Measurements from ENCODE around the gene BLCAP. TPM values are rescaled to one million over a fixed set of nuclear protein-coding genes. Genes with fewer than 3 reads are reported as not detected.

Gene BLCAP
- total and polyA plus RNA-seq, 2 of the 4 experiments (the other 2 are of a cell fraction), result 17.7 to 67.3 TPM

DNA sequence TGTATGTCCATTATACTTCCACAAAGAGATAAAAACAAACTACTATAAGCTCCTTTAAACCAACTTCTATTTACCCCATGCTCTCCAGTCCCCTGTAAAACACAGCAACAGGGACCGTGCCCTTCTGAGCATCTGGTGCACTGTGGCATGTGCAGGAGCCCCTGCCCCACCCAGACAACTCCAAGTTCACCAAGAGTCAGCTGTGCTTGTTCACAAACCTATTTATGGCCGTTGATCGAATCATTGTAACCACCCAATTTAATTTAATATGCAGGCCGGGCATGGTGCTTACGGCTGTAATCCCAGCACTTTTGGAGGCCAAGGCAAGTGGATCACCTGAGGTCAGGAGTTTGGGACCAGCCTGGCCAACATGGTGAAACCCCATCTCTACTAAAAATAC, 13.7 kb upstream of the BLCAP start:
- intact Hi-C loops (cut with micrococcal nuclease), result no loop called here
- ATAC-seq (ENCODE audit: low read depth) (no peak), DNase-seq (no peak)
- Histone ChIP-seq H2BK120ac (ENCODE audit: low read depth, low read length) (no peak overlapping the region), H4K91ac (ENCODE audit: insufficient read depth, low read depth, low read length) (no peak overlapping the region), H4K5ac (ENCODE audit: low read depth, low read length) (no peak overlapping the region), H3K14ac (replicated peaks; ENCODE audit: low read depth, low read length) (no peak overlapping the region), H3K79me1 (ENCODE audit: low read depth in 1 of 2, low read length in 2 of 2) (no peaks in the 10 kb centered on the region), H3K4me1 (ENCODE audit: control insufficient read depth, insufficient read depth, low read length) (no peaks in the 10 kb centered on the region), H4K8ac (ENCODE audit: low read depth in 2 of 2, low read length in 2 of 2) (no peak overlapping the region), H2AFZ (replicated peaks; ENCODE audit: low read length, poor library complexity) (no peak overlapping the region), H2AK5ac (ENCODE audit: low read depth, low read length) (no peak overlapping the region), H3K4ac (ENCODE audit: low read depth, low read length) (no peak overlapping the region), H3K4me3 (ENCODE audit: insufficient read depth, low read depth, low read length) (no peak overlapping the region), H2AK9ac (replicated peaks; ENCODE audit: low read depth, low read length, poor library complexity) (no peak overlapping the region), H2BK15ac (ENCODE audit: low read depth, low read length) (no peak overlapping the region), H3K56ac (ENCODE audit: extremely low read depth, insufficient read depth, low read length) (no peak overlapping the region), H2BK5ac (ENCODE audit: low read depth, low read length, poor library complexity, severe bottlenecking) (no peak overlapping the region), H3K36me3 (ENCODE audit: control insufficient read depth, insufficient read depth, low read length) (no peaks in the 10 kb centered on the region), H2BK20ac (ENCODE audit: low read depth, low read length) (no peak overlapping the region), H3K23ac (ENCODE audit: low read depth, low read length) (no peak overlapping the region), H3K4me2 (ENCODE audit: low read depth, low read length) (no peak overlapping the region), H4K20me1 (ENCODE audit: insufficient read depth, low read length) (no peaks in the 10 kb centered on the region), H3K9me3 (ENCODE audit: control insufficient read depth, insufficient read depth, low read length) (no peaks in the 10 kb centered on the region), H3K9me1 (ENCODE audit: insufficient read depth, low read length) (no peaks in the 10 kb centered on the region), H3K27me3 (ENCODE audit: control insufficient read depth, insufficient read depth, low read length) (peaks cover 11% of the 10 kb centered on the region), H3K18ac (ENCODE audit: low read depth, low read length) (no peak overlapping the region), H3K9ac (ENCODE audit: low read depth, low read length) (no peak overlapping the region), H3K27ac (ENCODE audit: insufficient read depth, low read length) (no peak overlapping the region)
- BruUV-seq (replicated peaks), result no TSS peak
- WGBS, 2 experiments (ENCODE audit: extremely low coverage in 2 of 2, insufficient read length in 1 of 2), result 78% methylated on average over 5 of the region's 5 CpGs; no CpG with 5 or more reads in 1 of the 2 experiments
- POLR2A ChIA-PET (ENCODE audit: unreplicated experiment), result interaction anchor here (0.6 to 0.7 kb wide), 2 partner anchors 17 to 162 kb away, joined by 4 to 6 read pairs; no protein-coding TSS in a partner anchor
- TF ChIP-seq, protein P1, sequence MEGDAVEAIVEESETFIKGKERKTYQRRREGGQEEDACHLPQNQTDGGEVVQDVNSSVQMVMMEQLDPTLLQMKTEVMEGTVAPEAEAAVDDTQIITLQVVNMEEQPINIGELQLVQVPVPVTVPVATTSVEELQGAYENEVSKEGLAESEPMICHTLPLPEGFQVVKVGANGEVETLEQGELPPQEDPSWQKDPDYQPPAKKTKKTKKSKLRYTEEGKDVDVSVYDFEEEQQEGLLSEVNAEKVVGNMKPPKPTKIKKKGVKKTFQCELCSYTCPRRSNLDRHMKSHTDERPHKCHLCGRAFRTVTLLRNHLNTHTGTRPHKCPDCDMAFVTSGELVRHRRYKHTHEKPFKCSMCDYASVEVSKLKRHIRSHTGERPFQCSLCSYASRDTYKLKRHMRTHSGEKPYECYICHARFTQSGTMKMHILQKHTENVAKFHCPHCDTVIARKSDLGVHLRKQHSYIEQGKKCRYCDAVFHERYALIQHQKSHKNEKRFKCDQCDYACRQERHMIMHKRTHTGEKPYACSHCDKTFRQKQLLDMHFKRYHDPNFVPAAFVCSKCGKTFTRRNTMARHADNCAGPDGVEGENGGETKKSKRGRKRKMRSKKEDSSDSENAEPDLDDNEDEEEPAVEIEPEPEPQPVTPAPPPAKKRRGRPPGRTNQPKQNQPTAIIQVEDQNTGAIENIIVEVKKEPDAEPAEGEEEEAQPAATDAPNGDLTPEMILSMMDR (conservative IDR thresholded peaks at IDR 0.05; ENCODE audit: low read depth, low read length), result no peak
- TF ChIP-seq NFE2L2 (IDR thresholded peaks at IDR 0.05; ENCODE audit: low read depth, low read length), result no peak
- TF ChIP-seq RCOR1 (IDR thresholded peaks at IDR 0.05; ENCODE audit: insufficient replicate concordance, low read length), result no peak
- no peak for TF ChIP-seq MXI1 (IDR thresholded peaks at IDR 0.05; ENCODE audit: borderline replicate concordance, low read depth, low read length)
- TF ChIP-seq, protein P2, sequence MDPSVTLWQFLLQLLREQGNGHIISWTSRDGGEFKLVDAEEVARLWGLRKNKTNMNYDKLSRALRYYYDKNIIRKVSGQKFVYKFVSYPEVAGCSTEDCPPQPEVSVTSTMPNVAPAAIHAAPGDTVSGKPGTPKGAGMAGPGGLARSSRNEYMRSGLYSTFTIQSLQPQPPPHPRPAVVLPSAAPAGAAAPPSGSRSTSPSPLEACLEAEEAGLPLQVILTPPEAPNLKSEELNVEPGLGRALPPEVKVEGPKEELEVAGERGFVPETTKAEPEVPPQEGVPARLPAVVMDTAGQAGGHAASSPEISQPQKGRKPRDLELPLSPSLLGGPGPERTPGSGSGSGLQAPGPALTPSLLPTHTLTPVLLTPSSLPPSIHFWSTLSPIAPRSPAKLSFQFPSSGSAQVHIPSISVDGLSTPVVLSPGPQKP (IDR thresholded peaks at IDR 0.05; ENCODE audit: borderline replicate concordance, low read depth, low read length), result no peak
- TF ChIP-seq MAFK (IDR thresholded peaks at IDR 0.05; ENCODE audit: low read depth, low read length), result no peak
- TF ChIP-seq RAD21 (IDR thresholded peaks at IDR 0.05; ENCODE audit: low read length), result no peak
- TF ChIP-seq, protein P3, sequence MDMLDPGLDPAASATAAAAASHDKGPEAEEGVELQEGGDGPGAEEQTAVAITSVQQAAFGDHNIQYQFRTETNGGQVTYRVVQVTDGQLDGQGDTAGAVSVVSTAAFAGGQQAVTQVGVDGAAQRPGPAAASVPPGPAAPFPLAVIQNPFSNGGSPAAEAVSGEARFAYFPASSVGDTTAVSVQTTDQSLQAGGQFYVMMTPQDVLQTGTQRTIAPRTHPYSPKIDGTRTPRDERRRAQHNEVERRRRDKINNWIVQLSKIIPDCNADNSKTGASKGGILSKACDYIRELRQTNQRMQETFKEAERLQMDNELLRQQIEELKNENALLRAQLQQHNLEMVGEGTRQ (IDR thresholded peaks at IDR 0.05; ENCODE audit: low read depth, low read length), result no peak
- no peak for TF ChIP-seq FOS (IDR thresholded peaks at IDR 0.05; ENCODE audit: low read depth, low read length)
- in situ Hi-C loops (cut with MboI; ENCODE audit: low sequenced_read_pairs), result no loop called here
- dilution Hi-C loops (cut with HindIII; ENCODE audit: low sequenced_read_pairs, unreplicated experiment), result no loop called here
- CTCF ChIA-PET, result interaction anchor here (1.4 kb wide), 1 partner anchor 346 kb away, joined by 3 read pairs; no protein-coding TSS in a partner anchor
